GM19397 (cell line): ENCODE data around the gene NPAS3.

Experiments used
- ATAC-seq: cut with Tn5 transposase; IDR thresholded peaks from one replicate; pipeline ENCODE4 v1.9.1; 2021; ENCODE audit warnings: mild to moderate bottlenecking, moderate library complexity; ENCODE audit not compliant: unreplicated experiment

Gene NPAS3

DNA sequence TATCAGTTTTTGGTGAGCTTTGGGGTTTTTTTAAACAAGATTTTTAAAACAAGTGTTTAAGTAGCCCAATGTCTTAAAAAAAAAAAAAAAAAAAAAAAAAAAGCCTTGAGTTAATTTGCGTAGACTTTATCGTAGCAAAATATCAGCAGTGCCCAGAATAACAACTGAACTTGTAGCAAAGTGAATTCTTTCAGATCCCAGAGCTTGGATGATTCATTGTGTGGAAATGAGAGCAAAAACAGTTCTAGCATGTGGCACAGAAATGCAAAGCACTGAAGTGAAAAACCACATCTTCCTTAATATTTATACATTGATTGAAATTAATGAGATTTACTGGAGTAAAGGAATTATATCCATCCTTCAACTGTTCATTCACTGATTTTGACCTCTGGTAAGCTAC is 754.1 kb downstream of the NPAS3 start:
- ATAC-seq = no peak

DNA sequence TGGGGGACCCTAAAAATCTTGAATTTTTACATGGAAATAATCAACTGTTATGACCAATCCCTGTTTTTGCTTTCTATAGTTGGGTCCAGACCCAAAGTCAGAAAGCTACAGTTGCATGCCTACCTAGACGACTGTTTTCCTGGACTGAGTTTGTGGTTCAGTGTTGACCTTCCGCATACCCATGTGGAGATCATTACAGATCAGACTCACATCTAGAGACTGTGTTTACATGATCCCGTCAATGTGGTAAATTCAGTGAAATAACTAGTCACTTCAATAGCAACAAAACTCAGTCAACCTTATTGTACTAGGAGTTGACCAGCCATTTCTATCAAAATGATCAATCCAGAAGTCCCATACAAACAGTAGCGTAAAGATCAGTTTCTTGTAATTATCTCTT is 754.6 kb downstream of the NPAS3 start:
- no peak for ATAC-seq

DNA sequence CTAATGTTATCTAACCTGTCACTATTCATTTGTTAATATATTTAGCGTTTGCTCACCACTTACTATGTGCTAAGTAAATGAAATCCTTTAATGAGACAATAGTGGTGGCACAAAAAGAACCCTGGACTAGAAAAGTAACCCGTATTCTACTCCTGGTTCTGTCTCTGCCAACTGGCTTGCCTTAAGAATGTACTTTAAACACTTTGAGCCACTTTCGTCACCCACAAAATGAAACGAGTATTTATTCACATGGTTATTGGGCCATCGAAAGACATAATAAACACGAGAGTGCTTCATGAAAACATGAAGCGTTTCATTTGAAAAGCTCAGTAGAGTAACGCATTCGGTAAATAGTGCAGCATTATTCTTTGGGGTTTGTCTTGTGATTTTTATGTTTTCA is 757.5 kb downstream of the NPAS3 start:
- ATAC-seq = no peak

DNA sequence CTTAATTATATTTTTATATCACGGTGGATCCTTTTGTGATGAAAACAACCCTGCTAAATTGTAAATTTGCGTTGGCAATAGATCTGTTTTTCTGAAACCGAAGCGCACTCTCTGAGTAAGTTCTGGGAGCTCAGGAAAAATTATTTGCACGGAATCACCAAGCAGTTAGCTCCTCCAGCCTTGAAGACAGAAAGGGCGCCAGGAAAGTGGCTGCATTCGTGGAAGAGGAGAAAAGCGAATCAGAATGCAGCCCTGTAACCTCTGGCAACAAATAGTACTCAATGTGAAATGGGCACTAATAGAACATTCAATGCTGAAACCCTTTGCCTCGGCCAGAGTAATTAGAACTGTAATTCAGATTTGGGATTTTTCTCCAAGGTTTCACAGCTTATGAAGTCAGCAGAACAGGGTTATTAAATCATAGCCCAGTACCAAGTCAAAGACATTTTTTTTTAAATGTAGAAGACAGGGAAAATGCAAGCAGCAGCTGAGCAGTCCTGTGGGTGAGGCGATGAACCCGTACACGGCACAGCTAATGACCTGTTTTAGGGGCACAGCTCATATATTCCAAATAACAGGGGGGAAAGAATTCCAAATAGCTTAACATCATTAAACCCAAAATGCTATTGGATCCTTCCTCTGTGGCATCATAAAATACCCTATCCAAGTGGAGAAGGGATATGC is 760.8 kb downstream of the NPAS3 start:
- ATAC-seq = no peak

DNA sequence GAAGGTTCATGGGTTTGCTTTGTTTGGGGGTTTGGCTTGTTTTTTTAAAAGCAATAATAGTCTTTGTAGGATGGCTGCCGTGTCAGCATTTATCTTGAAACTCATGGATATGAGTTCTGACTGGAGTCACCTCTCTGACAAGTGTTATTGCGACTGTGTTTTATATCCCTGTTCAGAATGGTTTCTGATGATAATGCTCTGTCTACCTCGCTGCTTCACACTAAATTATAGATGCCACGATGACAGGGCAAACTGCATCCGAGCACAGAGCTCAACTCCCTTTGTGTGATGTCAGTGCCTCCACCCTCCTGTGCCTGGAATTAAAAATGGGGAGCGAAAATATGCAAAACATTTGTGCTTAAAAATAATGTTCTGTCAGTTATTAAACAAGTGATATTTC is 761.4 kb downstream of the NPAS3 start:
- ATAC-seq = no peak

DNA sequence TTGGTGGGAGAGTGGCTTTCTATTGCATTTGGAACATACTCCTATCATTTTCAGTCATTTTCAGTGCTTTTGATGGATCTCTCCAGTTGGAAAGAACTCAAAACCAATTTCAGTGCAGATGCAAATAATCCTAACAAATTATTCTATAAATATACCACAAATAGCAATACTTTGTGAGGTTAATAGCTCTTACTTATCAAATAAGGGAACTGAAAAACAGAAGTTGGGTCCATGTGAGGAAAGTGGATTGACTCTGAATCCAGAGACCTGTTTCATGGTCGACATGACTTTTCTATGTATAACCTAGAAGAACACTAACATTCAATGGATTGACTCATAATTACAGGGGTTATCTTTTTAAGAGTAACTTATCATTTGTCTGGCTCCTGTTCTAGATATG is 763.6 kb downstream of the NPAS3 start:
- ATAC-seq = no peak

DNA sequence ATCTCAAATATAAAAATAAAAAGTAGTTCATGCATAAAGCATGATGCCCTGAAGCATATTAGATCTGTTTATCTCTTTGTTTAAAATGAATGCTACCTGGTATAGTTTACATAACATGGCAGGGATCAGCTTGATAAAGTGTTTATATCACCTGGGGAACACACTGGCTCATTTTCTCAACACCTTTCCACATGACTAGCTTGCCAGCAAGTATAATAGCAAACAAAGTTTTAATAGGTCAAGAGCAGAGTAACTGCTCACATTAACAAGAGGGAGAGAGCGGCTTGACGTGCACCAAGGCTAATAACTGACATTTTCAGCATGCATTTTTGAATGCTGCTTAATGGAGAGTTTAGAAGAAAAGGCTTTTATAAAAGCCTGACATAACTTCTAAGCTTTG is 765.8 kb downstream of the NPAS3 start:
- ATAC-seq = no peak

DNA sequence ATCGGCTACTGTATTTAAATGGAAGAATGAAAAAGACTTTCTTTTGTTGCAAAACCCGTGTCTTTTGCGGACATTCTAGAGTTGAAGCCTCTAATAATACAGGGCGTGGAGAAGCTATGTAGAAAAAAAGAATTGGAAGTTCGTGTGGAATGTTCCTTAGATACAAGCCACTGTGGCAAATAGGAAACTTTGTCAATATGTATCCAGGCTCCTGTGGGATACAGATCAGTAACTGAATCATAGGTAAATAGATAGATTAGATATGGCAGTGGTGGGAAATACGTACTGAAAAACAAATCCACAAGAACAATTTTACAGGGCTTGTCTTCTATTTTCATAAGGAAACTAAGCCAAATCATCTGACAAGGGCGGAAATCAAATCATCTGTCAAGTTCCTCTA is 766.8 kb downstream of the NPAS3 start:
- no peak for ATAC-seq

DNA sequence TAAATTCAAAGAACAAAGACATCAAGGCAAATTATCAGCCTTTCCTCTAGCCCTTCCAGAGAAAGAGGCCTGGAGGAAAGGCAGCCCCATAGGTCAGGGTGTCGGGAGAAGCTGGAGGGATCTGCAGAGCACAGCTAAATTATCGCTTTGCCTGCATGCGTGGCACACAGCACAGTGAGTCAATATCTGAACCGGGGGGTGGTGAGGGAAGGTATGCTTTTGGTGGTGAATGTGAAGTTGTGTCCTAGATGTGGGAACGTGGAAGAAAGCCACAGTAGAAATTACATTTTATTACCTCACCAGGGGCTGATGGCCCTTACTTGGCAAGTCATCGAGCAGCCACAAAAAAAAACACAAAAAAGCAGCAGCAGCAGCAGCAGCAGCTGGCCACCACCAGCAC is 769.0 kb downstream of the NPAS3 start:
- no peak for ATAC-seq

DNA sequence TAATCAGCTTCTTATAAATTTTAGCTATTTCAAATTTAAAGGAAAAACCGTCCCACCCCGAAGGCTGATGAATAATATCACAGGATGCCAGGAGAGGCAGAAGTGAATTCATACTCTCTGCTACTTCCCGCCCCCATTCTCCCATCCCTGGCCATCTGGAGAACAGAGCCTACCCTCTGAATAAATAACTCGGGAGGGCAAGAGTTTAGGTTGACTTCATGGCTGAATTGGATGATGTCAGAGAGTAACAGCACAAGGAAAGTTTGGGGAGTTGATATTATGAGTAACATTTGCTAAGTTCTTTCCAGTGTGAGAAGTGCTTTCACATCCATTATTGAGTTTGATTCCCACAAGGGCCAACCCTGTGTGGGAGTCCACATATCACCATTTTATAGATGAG is 770.6 kb downstream of the NPAS3 start:
- no peak for ATAC-seq

DNA sequence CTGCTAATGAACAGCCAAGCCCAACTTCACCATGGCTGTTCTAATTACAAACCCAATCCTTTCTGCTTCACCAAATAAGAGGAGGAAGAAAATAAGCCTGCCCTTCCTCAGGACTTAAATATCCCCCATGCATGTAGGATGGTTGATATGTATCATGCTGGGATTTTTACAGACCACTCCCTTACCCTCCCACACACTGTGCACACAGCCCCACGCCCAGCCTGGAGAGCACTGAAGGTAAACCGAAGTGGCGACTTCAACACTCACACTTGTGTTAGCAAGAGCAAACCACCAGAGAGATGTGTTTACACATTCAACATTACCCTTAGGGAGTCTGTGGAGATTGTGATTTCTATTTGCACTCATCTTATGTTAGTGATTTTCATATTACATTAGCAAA is 771.0 kb downstream of the NPAS3 start:
- ATAC-seq = no peak

DNA sequence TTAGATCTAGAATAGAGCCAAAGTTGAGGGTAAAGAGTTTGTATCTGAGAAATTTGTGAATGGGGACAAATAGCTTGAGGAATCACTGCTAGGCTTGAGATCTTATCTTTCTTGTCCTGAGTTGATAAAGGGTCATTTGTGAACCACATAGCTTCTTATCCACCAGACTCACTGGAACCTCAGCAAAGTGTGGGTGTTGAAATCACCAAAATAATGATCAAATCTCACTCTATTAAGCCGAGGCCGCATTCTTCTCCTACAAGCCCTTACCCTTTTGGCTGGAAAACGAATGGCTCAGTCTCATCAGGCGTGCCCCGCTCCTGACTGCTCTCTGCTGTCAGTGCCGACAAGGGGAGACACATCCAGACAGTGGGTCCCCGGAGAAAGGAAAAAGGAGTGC is 771.6 kb downstream of the NPAS3 start:
- no peak for ATAC-seq

DNA sequence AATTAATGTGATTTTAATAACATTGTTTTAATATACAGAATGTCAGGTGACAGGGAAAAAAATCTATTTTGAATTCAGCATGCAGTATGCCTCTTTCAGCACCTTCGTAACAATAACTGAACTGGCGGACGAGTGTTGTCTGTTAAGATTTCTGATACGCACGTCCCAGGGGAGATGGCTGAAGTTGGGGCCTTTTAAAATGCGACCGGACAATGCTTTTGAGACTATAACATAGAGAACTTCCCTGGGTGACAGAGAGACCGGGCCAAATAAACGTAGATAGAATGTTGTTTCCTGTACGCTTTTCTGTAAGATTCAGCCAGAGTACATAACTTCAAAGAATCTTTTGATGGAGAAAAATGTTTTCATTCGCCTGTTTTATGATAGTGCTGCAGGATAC is 772.5 kb downstream of the NPAS3 start:
- ATAC-seq = no peak

DNA sequence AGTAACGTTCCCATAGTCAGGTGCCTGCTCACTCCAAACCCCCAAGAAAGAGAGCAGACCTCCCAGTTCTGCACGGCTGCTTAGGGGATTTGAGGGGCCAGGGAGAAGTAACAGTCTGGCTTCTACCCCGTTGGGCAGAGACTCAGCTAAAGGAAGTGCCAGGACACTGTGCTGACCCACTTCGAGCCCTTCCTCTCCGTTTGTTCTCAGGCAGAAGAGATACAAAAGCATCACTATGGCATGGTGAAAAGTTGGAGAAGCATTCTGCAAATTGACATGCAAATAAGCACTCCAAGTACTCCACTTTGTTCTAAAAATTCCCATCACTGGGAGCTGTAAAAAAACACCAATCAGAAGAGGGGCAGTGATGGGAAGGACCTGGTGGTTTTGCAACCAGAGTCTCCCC is 773.1 kb downstream of the NPAS3 start:
- ATAC-seq = no peak

DNA sequence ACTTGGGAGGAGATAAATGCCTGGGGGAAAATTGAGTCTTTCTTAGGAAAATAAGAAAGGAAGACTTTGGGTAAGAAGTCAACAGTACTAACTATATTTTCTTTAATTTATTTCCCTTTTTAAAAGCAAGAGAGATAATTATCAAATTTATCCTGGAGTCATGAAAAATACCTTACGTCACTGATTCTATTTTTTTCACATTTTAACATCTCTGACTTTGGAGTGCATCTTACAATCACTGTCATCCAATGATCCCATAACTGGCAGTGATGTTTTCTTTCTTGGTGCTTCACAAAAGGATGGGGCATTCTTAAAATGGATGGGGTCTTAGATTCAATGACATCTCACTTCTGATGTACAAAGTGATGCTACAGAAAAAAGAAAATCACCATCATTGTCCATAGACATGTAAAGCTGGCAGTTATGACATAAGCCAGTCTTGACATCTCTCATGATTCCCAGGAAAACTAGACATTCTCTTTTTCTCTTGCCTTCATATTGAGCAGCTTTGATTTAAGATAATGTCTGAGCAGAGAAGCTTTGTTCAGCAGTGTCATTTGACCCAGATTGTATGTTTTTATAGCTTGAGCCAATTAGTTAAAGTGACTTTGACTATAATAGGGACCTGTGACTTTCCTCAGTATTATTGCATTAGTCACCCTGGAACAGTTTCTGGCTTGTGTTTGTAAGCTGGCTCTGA is 776.0 kb downstream of the NPAS3 start:
- no peak for ATAC-seq

DNA sequence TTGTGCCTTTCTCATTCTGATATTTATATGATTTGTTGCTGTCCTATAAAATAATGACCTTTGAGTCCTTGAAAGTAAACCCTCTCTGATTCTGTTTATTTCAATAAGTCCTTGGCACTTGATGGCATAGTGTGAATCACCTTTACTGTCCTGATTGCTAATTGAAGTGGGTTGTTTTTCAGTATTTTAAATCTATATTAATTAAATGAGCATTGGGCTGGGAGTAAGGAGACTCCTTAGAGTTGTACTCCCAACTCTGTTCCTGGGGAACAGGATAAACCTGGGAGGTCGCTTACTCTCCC is 776.5 kb downstream of the NPAS3 start:
- no peak for ATAC-seq

DNA sequence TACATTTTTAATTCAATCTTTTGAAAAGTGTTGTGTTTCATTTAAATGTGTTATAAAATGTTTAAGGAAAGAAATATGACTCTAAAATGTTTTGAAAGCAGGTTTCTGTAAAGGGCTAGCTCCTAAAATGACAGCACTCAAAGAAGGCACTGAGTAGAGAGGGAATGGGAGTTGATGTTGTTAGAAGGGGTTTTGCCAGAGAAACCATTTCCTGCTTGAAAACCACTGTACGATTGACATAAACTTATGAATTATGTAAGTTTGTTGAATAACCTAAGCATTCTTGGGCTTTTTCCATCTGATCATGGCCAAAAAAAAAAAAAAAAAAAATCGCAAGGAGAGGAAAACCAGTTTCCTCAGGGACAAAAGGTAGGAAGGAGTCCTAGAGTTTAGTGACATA is 778.2 kb downstream of the NPAS3 start:
- ATAC-seq = no peak

DNA sequence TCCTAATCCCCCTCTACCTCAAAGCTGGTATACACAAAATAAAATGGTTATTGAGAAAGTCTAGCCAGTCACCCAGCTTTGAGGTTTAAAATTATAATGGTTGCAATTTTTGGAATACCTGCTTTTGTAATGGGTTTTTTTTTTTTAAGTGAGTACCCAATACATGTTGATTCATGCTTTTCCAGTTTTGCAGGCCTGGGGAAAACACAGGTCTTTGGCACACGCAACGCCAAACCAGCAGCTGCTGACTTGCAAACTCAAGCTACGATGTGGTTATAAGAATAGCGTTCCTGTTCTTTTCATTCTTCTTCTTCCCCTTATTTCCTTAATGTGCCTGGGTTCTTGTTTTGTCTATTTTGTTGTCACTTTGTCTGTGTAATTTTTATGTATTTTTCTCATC is 779.2 kb downstream of the NPAS3 start:
- ATAC-seq = no peak

DNA sequence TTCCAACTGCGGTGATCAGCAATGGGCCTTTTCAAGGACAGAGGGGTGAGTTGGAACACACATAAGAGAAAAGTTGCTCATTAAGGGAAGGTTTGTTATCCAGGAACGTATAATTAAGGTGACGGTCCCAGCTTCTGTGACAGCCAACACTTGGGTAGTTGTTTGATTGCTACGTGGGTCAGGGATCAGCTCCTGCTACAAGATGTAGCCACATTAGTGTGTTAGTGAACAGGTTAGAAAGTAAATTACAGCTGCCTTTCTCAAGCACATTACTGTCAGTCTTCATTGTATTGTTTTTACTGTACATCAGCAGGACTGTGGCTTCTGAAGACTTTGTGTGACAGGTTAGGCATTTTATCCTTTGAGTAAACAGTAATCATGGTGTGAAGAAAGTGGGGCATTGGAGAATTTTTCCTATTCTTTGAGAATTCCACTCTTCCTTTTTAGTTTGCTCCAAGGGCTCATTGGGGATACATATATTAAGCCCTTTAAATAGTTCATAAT is 781.7 kb downstream of the NPAS3 start:
- ATAC-seq = no peak

DNA sequence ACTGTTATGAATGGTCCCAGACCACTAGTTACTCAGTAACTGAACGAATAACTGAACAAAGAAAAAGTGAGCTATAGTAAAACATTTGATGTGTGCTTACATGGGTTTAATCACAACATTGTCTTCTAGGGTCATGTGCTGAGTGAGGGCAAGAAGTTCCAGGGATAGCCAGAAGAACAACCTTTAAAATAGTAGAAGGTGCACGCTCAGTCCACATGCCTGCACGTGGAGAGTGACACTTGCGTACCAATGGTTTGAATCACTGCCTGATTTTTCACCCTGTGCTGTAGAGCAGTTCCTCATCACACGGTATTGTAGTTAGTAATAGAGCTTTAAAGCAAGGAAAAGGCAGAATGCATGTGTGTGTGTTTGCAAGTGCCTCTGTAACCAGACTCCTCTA is 788.0 kb downstream of the NPAS3 start:
- no peak for ATAC-seq

DNA sequence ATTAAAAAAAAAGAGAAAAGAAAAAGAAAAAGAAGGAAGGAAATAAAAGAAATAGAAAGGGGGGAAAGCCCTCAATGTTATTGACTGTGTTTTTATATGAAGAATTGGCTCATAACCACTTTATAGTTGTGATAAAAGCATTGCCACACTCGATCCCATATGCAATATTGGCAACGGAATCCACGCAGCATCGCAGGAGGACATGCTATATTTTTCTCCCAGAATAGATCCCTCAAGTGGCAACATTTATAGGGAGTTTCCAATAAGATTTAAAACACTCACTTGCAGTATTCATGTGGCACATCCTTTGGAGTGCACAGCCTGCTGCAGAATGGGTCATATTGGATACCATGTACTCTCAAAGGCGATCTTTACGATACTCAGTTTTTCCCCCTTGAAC is 788.9 kb downstream of the NPAS3 start:
- ATAC-seq = no peak

DNA sequence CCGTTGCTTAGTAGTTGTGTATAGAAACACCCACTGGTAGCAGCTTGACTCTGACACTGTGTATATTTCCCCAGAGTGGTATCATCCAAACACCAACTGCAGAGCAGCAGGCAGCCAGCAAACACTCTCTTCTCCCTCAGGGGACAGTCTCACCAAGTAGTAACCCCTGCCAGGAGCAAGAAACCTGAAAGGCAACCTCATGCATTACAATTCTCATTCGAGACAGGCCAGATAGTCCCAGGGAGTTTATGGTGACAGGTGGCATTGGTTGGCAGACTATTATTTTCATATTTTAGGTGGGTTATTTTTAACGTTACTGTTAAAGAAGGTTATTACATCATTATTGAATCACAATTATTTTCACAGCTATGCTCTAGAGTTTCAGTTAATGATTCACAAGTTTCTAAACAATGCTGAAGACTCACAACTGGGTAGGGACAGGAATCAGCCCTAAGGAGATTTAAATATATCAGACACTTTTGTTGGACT is 789.4 kb downstream of the NPAS3 start:
- no peak for ATAC-seq

DNA sequence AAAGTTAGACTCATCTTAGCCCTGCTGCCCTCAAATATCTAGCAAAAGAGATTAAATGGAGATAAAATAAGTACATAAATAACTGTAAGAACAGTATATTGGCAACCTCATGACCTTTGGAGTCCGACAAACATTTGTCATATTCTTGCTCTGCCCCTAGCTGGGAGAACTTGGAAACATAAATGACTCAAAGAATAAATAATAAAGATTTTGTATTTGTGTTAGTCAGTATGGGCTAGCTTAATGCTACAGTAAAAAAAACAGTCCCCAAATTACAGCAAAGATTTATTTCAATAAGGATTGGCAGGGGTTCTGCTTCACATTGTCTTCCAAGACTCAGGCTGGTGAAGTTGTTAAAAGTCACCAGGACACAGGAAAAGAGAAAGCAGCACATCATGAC is 791.5 kb downstream of the NPAS3 start:
- no peak for ATAC-seq
